ENCODE results near the gene OOSP1. TPM values are rescaled to one million over a fixed set of nuclear protein-coding genes. Genes with fewer than 3 reads are reported as not detected.

The OOSP1 gene
- total RNA-seq, 1 donor from 2014 or later, result not detected

- no peak for DNase-seq (ENCODE audit: low spot score in 2 of 2, unreplicated experiment in 2 of 2)
- H3K4me1 Mint-ChIP-seq, result no peaks in the 10 kb centered on the region
- peaks cover 28% of the 10 kb centered on the region for H3K9me3 Mint-ChIP-seq
- no peak overlapping the region for H3K4me3 Mint-ChIP-seq
- no peak for TF ChIP-seq CTCF (IDR thresholded peaks at IDR 0.05; ENCODE audit: unreplicated experiment)
- H3K36me3 Mint-ChIP-seq, result peaks cover 2% of the 10 kb centered on the region
- no peaks in the 10 kb centered on the region for H3K27me3 Mint-ChIP-seq (ENCODE audit: low read depth)
- no peak overlapping the region for H3K27ac Mint-ChIP-seq
Measured at GRCh38 chr11:59931688-59932087, 6.5 kb upstream of the OOSP1 start.

- H3K4me1 Mint-ChIP-seq, result no peaks in the 10 kb centered on the region
- H3K36me3 Mint-ChIP-seq, result no peaks in the 10 kb centered on the region
- no peak for TF ChIP-seq CTCF (IDR thresholded peaks at IDR 0.05; ENCODE audit: unreplicated experiment)
Measured at GRCh38 chr11:59938718-59939117, 486 bp downstream of the OOSP1 start.

GRCh38 chr11:59939482-59939881 lies 1.2 kb downstream of the OOSP1 start:
- Mint-ChIP-seq H3K4me3 (no peak overlapping the region), H3K9me3 (no peaks in the 10 kb centered on the region), H3K27me3 (ENCODE audit: low read depth) (no peaks in the 10 kb centered on the region), H3K27ac (no peak overlapping the region), H3K36me3 (no peaks in the 10 kb centered on the region), H3K4me1 (no peaks in the 10 kb centered on the region)
- TF ChIP-seq CTCF (IDR thresholded peaks at IDR 0.05; ENCODE audit: unreplicated experiment), result no peak
- no peak for DNase-seq (ENCODE audit: low spot score in 2 of 2, unreplicated experiment in 2 of 2)

More at GRCh38 chr11:59938718-59939117, 486 bp downstream of the OOSP1 start:
- no peaks in the 10 kb centered on the region for H3K9me3 Mint-ChIP-seq
- H3K4me3 Mint-ChIP-seq, result no peak overlapping the region
- H3K27ac Mint-ChIP-seq, result no peak overlapping the region
- H3K27me3 Mint-ChIP-seq (ENCODE audit: low read depth), result no peaks in the 10 kb centered on the region
- no peak for DNase-seq (ENCODE audit: low spot score in 2 of 2, unreplicated experiment in 2 of 2)

- no peaks in the 10 kb centered on the region for H3K4me1 Mint-ChIP-seq
- no peak for DNase-seq (ENCODE audit: low spot score in 2 of 2, unreplicated experiment in 2 of 2)
Measured at GRCh38 chr11:59941091-59941490, 2.9 kb downstream of the OOSP1 start.

GRCh38 chr11:59943997-59944714 lies 5.9 kb downstream of the OOSP1 start:
- no peak overlapping the region for H3K4me3 Mint-ChIP-seq
- peaks cover 2% of the 10 kb centered on the region for H3K27me3 Mint-ChIP-seq (ENCODE audit: low read depth)
- H3K4me1 Mint-ChIP-seq, result no peaks in the 10 kb centered on the region
- no peak for DNase-seq (ENCODE audit: low spot score in 2 of 2, unreplicated experiment in 2 of 2)
- H3K9me3 Mint-ChIP-seq, result no peaks in the 10 kb centered on the region
- no peak overlapping the region for H3K27ac Mint-ChIP-seq
- no peaks in the 10 kb centered on the region for H3K36me3 Mint-ChIP-seq
- no peak for TF ChIP-seq CTCF (IDR thresholded peaks at IDR 0.05; ENCODE audit: unreplicated experiment)

More at GRCh38 chr11:59941091-59941490, 2.9 kb downstream of the OOSP1 start:
- no peak for TF ChIP-seq CTCF (IDR thresholded peaks at IDR 0.05; ENCODE audit: unreplicated experiment)
- Mint-ChIP-seq H3K27ac (no peak overlapping the region), H3K27me3 (ENCODE audit: low read depth) (no peaks in the 10 kb centered on the region), H3K36me3 (no peaks in the 10 kb centered on the region), H3K4me3 (no peak overlapping the region), H3K9me3 (no peaks in the 10 kb centered on the region)

Measured in mesothelial cell of epicardium (in vitro differentiated cells).